Activated CD4-positive, alpha-beta T cell treated with anti-CD3 and anti-CD28 coated beads for 36 hours (primary cell): ENCODE measurements around the gene AHRR. TPM values are rescaled to one million over a fixed set of nuclear protein-coding genes. Genes with fewer than 3 reads are reported as not detected.
"Not testable (repeated sequence)": the region's sequence is repeated elsewhere in the genome, so short reads cannot be mapped to it uniquely, and the experiment has no call there.

ENCODE experiments used
- ATAC-seq: fragments of 200-7000 bp; cut with Tn5 transposase; one replicate; pipeline ENCODE4 v1.10.0; 2021; ENCODE audit warnings: mild to moderate bottlenecking, moderate library complexity
- CTCF ChIA-PET: fragments of 350-600 bp; sonication (Branson Sonifier 250); formaldehyde crosslinking; loops from one replicate; lab custom pipeline; 2021; ENCODE audit warnings: antibody characterized with exemption; lab: Charles Lee
- POLR2A ChIA-PET: fragments of 350-600 bp; sonication (Branson Sonifier 250); formaldehyde crosslinking; loops from one replicate; lab custom pipeline; 2021; ENCODE audit warnings: antibody characterized with exemption, inconsistent platforms; lab: Charles Lee
- DNase-seq: peaks from one replicate; pipeline ENCODE4 v3.0.0-alpha.2; 2020
- H3K27ac Mint-ChIP-seq: one replicate; pipeline ENCODE4 v1.8.0; 2021; ENCODE audit warnings: mixed read lengths
- H3K27me3 Mint-ChIP-seq: one replicate; pipeline ENCODE4 v1.8.0; 2021; ENCODE audit warnings: mixed read lengths
- H3K36me3 Mint-ChIP-seq: one replicate; pipeline ENCODE4 v1.8.0; 2021; ENCODE audit warnings: low read depth, mixed read lengths
- H3K4me1 Mint-ChIP-seq: one replicate; pipeline ENCODE4 v1.8.0; 2021; ENCODE audit warnings: mixed read lengths
- H3K4me3 Mint-ChIP-seq: one replicate; pipeline ENCODE4 v1.8.0; 2021; ENCODE audit warnings: mild to moderate bottlenecking, moderate library complexity, mixed read lengths
- H3K9me3 Mint-ChIP-seq: one replicate; pipeline ENCODE4 v1.8.0; 2021; ENCODE audit warnings: low read depth, mixed read lengths
- intact Hi-C, 2 experiments: fragments of 100-400 bp; cut with DNase I in 1 of 2; cut with micrococcal nuclease in 1 of 2; formaldehyde crosslinking; loops; one replicate each; pipeline versions ENCODE4 v1.14.2 to v1.15.1; 2022 to 2024; cut with DNase I, micrococcal nuclease
- total RNA-seq, 2 experiments: library from RNA; stranded (reverse); gene quantifications; one replicate each; pipeline ENCODE4 v1.2.3, GENCODE V29; 2021

AHRR gene
- total RNA-seq, 2 experiments from 2014 or later = 15.1 to 20.5 TPM

DNA sequence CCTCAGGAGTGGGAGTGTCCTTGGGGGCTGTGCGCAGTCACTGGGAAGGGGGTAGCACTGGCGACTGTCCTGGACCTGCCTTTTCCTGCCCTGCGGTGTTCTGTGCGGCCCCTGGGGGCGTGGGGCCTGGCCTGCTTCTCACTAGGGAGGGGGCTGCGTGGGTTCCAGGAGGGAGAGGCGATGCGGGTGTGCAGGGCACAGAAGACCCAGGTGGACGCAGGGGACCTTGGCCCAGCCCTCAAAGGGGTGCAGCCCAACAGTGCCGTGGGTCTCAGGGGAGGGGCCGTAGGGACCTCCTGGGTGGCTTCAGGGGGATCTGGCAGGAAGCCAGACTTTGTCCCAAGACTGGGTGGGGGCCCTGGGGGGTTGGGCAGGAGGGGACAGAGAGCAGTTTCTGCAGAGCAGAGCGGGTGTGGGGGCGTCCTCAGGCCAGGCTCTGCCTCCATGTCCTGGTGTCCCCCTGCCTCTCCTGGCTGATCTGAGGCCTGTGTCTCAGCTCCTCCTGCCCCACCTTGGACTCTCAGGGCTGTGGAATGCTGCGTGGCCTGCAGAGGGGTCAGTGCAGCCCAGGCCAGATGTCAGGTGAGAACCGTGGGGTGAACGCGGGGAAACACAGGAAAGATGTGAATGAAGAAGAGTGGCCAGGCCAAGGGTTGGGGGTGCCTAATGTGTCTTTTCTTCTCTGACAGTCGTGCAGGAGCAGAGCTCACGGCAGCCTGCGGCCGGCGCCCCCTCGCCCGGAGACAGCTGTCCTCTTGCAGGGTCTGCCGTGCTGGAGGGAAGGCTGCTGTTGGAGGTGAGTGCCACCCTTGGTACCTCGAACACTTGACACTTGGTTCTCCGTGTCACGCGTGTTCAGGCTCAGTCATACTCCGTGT lies 54.6 kb downstream of the AHRR start:
- peaks cover 68% of the 10 kb centered on the region for H3K4me1 Mint-ChIP-seq
- POLR2A ChIA-PET = no interaction called here
- ATAC-seq = no peak
- no peaks in the 10 kb centered on the region for H3K27me3 Mint-ChIP-seq
- CTCF ChIA-PET = no interaction called here
- no peaks in the 10 kb centered on the region for H3K9me3 Mint-ChIP-seq
- intact Hi-C loops = loop anchor here in 1 of 2 experiments (5.0 to 10.0 kb wide), 2 partner anchors 161 to 236 kb away; partner anchors contain the start of genes CCDC127, CEP72 and SDHA
- peak overlapping the region; percentile 73 for H3K27ac Mint-ChIP-seq
- peak; percentile 5 for DNase-seq
- H3K4me3 Mint-ChIP-seq = no peak overlapping the region
- H3K36me3 Mint-ChIP-seq = peaks cover 8% of the 10 kb centered on the region

DNA sequence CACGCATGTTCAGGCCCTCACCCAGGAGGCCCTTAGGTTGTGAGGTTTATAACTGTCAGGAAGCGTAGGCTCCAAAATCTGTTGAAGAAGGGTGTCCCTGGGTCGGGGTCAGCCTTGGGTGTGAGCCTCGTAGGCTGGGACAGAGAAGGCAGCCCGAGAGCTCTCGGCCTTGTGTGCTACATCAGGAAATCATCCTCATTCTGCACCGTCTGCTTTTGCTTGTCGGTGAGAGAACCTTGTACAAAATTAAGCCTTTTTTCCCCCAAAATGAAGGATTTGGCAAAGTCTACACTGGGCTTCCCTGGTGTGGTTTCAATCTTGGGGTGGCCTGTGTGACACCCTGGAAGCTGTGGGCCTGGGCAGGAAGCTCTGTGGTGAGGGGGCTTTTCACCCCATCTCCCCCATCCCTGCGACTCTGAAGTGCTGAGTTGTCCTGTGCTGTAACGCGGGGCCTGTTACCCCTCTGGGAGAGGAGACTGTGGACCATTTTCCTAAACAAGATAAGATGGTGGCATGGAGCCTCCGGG lies 55.3 kb downstream of the AHRR start:
- ATAC-seq (no peak), DNase-seq (peak; percentile 9)
- Mint-ChIP-seq H3K4me3 (no peak overlapping the region), H3K27ac (peak overlapping the region; percentile 73), H3K36me3 (peaks cover 12% of the 10 kb centered on the region), H3K4me1 (peaks cover 68% of the 10 kb centered on the region), H3K9me3 (peaks cover 2% of the 10 kb centered on the region), H3K27me3 (no peaks in the 10 kb centered on the region)
- POLR2A ChIA-PET = no interaction called here
- CTCF ChIA-PET = no interaction called here
- intact Hi-C loops = loop anchor here in 1 of 2 experiments (5.0 to 10.0 kb wide), 2 partner anchors 162 to 235 kb away; partner anchors contain the start of genes CCDC127, CEP72 and SDHA

DNA sequence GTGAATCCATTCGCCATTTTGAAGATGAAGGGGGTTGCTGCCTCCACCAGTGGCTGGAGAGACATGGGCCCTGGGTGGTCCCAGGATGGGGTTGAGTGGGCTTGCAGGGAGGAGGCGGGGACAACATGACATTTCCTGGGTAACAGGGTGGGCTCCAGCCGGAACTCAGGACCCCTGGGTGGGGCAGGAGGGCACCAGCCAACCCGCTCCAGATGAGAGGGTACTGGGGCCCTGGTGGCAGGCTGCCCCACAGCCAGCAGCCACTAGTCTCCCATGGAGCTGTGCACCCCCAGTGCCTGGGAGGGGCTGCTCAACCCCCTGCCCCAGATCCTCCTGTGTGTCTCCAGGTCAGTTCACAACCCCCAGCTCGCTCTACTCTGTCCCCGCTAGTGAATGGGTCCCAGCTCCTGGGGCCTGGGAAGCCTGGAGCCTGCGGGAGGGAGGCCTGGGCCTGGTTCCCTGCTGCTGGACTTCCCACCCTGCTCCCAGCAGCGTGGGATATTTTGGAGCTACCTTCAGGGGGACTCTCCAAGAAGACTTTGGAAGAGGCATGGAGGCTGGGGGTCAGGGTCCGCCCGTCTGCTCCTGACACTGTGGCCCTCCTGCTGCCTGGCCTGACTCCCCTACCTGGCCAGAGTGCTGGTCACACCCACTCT lies 55.9 kb downstream of the AHRR start:
- Mint-ChIP-seq H3K27ac (peak overlapping the region; percentile 94), H3K27me3 (no peaks in the 10 kb centered on the region), H3K4me3 (no peak overlapping the region), H3K9me3 (peaks cover 8% of the 10 kb centered on the region), H3K36me3 (peaks cover 18% of the 10 kb centered on the region), H3K4me1 (peaks cover 68% of the 10 kb centered on the region)
- intact Hi-C loops = loop anchor here in 1 of 2 experiments (5.0 to 10.0 kb wide), 2 partner anchors 163 to 235 kb away; partner anchors contain the start of genes CCDC127, CEP72 and SDHA
- ATAC-seq (no peak), DNase-seq (peak; percentile 8)
- ChIA-PET POLR2A (no interaction called here), CTCF (interaction anchor here (0.7 to 1.9 kb wide), 3 partner anchors 15 to 42 kb away, joined by 3 to 6 read pairs (median 3); no protein-coding TSS in a partner anchor)

DNA sequence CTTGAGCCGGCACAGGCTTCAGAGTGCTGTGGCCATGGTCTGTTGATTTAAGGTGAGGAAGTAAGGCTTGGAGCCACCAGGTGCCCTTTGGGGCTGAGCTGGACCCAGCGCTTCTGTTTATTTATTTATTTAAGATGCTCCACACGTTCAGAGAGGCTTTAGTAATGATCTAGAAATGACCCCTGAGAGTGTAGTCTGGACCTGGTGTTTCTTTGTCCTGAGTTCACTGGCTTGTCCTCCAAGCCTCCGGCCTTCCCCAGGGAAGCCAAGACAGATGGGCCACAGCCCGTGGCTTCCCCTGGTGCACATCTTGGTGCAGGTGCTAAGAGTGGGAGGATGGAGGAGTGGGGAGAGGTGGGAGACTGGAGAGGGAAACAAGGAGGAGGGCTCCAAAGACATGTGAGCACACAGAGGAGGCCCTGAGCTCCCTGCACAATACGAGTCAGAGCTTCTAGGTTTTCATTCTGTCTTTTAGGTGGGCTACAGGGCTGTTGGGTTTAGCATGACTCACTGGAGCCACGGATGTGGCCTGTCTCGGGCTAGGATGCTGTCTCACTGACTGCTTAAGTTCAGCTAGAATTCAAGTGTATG lies 56.9 kb downstream of the AHRR start:
- CTCF ChIA-PET = interaction anchor here (0.5 to 1.9 kb wide), 3 partner anchors 8 to 43 kb away, joined by 3 to 6 read pairs (median 3); no protein-coding TSS in a partner anchor
- intact Hi-C loops = loop anchor here (2.0 to 10.0 kb wide), 4 partner anchors 46 to 234 kb away; partner anchors contain the start of genes AHRR (in 1 of the 2), CCDC127 (in 1 of the 2), CEP72 (in 1 of the 2) and SDHA (in 1 of the 2)
- peak; percentile 74 for DNase-seq
- POLR2A ChIA-PET = interaction anchor here (0.8 to 1.6 kb wide), 3 partner anchors 10 to 21 kb away, joined by 3 to 8 read pairs (median 6); no protein-coding TSS in a partner anchor
- peak; percentile 83 for ATAC-seq
- Mint-ChIP-seq H3K9me3 (peaks cover 9% of the 10 kb centered on the region), H3K27ac (peak overlapping the region; percentile 94), H3K27me3 (no peaks in the 10 kb centered on the region), H3K36me3 (peaks cover 21% of the 10 kb centered on the region), H3K4me1 (peaks cover 67% of the 10 kb centered on the region), H3K4me3 (peak overlapping the region; percentile 55)

DNA sequence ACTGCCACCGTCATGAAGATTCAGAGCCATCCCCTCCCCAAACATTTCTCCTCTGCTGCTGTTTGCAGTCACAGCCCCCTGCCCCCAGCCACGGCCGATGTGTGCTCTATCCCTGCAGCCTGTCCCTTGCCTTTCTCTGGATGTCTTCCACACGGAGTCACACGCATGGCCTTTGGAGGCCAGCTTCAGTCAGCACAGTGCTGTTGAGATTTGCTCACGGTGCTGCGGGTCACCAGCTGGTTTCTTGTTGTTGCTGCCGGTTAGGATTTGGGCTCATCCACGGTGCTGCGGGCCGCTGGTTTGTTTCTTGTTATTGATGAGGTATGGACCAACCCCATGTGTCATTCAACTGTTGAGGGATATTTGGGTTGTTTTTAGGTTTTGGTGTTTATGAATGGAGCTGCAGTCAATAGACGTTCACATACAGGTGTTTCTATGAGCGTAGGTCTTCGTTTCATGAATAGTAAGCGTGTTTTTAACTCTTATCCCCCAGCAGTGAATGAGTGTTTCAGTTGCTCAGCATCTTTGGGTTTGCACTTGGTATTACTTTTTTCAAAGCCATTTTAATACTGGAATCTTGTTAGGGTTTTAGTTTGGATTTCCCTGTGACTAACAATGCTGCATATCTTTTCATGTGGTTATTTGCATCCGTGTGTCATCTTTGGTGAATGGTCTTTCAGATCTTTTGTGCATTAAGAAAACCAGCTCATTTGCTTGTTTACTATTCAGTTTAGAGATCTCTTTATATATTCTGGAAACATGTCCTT lies 57.6 kb downstream of the AHRR start:
- peak overlapping the region; percentile 55 for H3K4me3 Mint-ChIP-seq
- H3K36me3 Mint-ChIP-seq = peaks cover 27% of the 10 kb centered on the region
- peak; percentile 60 for ATAC-seq
- intact Hi-C loops = loop anchor here (1.0 to 10.0 kb wide), 6 partner anchors 13 to 233 kb away; partner anchors contain the start of genes AHRR (in 1 of the 2), CCDC127 (in 1 of the 2), CEP72 (in 1 of the 2) and SDHA (in 1 of the 2)
- POLR2A ChIA-PET = interaction anchor here (0.8 to 1.6 kb wide), 4 partner anchors 11 to 79 kb away, joined by 3 to 8 read pairs (median 4); no protein-coding TSS in a partner anchor
- peaks cover 9% of the 10 kb centered on the region for H3K9me3 Mint-ChIP-seq
- peak; percentile 30 for DNase-seq
- CTCF ChIA-PET = interaction anchor here (0.5 to 1.9 kb wide), 5 partner anchors 9 to 44 kb away, joined by 3 to 6 read pairs (median 3); no protein-coding TSS in a partner anchor
- no peaks in the 10 kb centered on the region for H3K27me3 Mint-ChIP-seq
- H3K27ac Mint-ChIP-seq = peak overlapping the region; percentile 94
- peaks cover 68% of the 10 kb centered on the region for H3K4me1 Mint-ChIP-seq

DNA sequence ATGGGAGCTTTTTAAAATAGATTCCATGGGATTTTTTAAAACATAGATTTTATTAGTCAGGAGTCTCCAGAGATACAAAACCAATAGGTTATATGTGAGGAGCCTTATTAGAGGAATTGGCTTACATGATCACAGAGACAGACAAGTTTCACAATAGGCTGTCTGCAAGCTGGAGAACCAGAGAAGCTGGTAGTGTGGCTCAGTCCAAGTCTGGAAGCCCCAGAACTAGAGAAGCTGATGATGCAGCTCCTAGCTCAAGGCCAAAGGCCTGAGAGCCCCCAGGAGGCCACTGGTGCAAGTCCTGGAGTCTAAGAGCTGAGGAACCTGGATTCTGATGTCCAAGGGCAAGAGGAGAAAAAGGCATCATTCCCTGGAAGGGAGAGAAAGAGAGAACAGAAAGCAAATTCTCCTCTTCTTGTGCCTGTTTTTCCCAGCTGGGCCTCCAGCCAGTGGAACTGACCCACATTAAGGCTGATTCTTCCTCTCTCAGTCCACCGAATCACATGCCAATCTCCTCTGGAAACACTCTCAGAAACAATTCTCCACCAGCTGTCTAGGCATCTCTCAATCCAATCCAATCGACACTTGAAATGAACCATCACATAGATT lies 59.3 kb downstream of the AHRR start:
- POLR2A ChIA-PET = no interaction called here
- H3K4me3 Mint-ChIP-seq = no peak overlapping the region
- DNase-seq = no peak
- intact Hi-C loops = no loop called here
- peak overlapping the region; percentile 76 for H3K27ac Mint-ChIP-seq
- CTCF ChIA-PET = interaction anchor here (1.2 to 1.8 kb wide), 4 partner anchors 10 to 65 kb away, joined by 3 to 5 read pairs (median 4); no protein-coding TSS in a partner anchor
- H3K27me3 Mint-ChIP-seq = no peaks in the 10 kb centered on the region
- peaks cover 15% of the 10 kb centered on the region for H3K9me3 Mint-ChIP-seq
- peaks cover 43% of the 10 kb centered on the region for H3K36me3 Mint-ChIP-seq
- peaks cover 57% of the 10 kb centered on the region for H3K4me1 Mint-ChIP-seq
- no peak for ATAC-seq

DNA sequence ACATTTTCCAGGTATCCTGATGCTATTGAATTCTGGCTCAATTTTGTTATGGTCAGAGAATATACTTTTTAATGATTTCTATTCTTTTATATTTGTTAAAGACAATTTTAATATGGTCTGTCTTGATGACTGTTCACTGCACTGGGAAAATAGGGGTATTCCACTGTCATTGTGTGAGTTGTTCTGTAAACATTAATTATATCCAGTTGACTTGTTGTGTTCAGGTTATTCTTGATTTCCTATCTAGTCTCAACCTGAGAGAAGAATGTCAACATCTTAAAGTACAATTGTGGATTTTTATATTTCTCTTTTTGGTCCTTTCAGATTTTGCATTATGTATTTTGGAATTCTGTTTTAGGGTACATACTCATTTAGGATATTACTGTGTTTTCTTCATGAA lies 61.6 kb downstream of the AHRR start:
- ChIA-PET CTCF (interaction anchor here (0.6 to 0.8 kb wide), 3 partner anchors 12 to 101 kb away, joined by 3 to 5 read pairs (median 3); no protein-coding TSS in a partner anchor), POLR2A (no interaction called here)
- H3K9me3 Mint-ChIP-seq = peaks cover 20% of the 10 kb centered on the region
- H3K27me3 Mint-ChIP-seq = no peaks in the 10 kb centered on the region
- no peak for DNase-seq
- intact Hi-C loops = no loop called here
- H3K27ac Mint-ChIP-seq = peak overlapping the region; percentile 42
- H3K4me3 Mint-ChIP-seq = no peak overlapping the region
- ATAC-seq = no peak
- H3K36me3 Mint-ChIP-seq = peaks cover 50% of the 10 kb centered on the region
- peaks cover 38% of the 10 kb centered on the region for H3K4me1 Mint-ChIP-seq

DNA sequence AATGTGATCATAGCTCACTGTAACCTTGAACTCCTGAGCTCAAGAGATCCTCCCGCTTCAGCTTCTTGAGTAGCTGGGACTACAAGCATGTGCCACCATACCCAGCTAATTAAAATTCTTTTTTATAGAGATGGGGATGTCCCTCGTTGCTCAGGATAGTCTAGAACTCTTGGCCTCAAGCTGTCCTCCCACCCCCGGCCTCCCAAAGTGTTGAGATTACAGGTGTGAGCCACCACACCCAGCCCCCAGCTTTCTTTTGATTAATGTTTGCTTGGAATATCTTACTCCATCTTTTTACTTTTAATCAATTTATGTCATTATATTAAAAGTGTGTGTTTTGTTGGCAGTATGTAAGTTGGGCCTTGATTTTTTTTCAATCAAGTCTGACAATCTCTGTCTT lies 62.1 kb downstream of the AHRR start:
- ATAC-seq (no peak), DNase-seq (no peak)
- Mint-ChIP-seq H3K9me3 (peaks cover 20% of the 10 kb centered on the region), H3K27ac (peak overlapping the region; percentile 42), H3K36me3 (peaks cover 51% of the 10 kb centered on the region), H3K4me3 (no peak overlapping the region), H3K27me3 (no peaks in the 10 kb centered on the region), H3K4me1 (peaks cover 32% of the 10 kb centered on the region)
- POLR2A ChIA-PET = no interaction called here
- intact Hi-C loops = no loop called here
- CTCF ChIA-PET = interaction anchor here (0.7 kb wide), 1 partner anchor 101 kb away, joined by 3 read pairs; no protein-coding TSS in a partner anchor

DNA sequence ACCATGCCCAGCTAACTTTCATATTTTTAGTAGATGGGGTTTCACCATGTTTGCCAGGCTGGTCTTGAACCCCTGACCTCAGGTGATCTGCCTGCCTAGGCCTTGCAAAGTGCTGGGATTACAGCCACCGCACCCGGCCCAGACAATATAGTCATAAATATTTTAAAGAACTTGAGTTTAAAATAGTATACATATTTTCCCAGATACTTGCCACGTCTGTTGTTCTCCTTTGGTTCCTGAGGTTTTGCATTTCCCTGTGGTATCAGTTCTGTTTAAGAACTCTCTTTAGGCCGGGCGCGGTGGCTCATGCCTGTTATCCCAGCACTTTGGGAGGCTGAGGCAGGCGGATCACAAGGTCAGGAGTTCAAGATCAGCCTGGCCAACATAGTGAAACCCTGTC lies 63.1 kb downstream of the AHRR start:
- peaks cover 20% of the 10 kb centered on the region for H3K9me3 Mint-ChIP-seq
- CTCF ChIA-PET = interaction anchor here (0.9 kb wide), 1 partner anchor 47 kb away, joined by 4 read pairs; no protein-coding TSS in a partner anchor

More for the DNA sequence above, 63.1 kb downstream of the AHRR start:
- H3K27me3 Mint-ChIP-seq, DNase-seq, POLR2A ChIA-PET, H3K4me3 Mint-ChIP-seq, intact Hi-C loops, H3K27ac Mint-ChIP-seq, ATAC-seq: not testable (repeated sequence)
- H3K4me1 Mint-ChIP-seq = peaks cover 23% of the 10 kb centered on the region
- peaks cover 53% of the 10 kb centered on the region for H3K36me3 Mint-ChIP-seq
